Parathyroid adenoma (tissue), 2 donors: Measurements from ENCODE around the gene PCDHGC4.

Experiments used
- H2AFZ ChIP-seq: fragments of 300-600 bp; sonication (generic); one replicate; pipeline ENCODE4 v1.7.0; 2017; ENCODE audit warnings: antibody characterized with exemption, mild to moderate bottlenecking
- H3K27ac ChIP-seq: fragments of 300-600 bp; sonication (generic); one replicate; pipeline ENCODE4 v1.7.0; 2017
- H3K27me3 ChIP-seq: fragments of 300-600 bp; sonication (generic); one replicate; pipeline ENCODE4 v1.7.0; 2017; ENCODE audit warnings: low read length; ENCODE audit not compliant: control insufficient read depth, insufficient read depth
- H3K36me3 ChIP-seq: fragments of 300-600 bp; sonication (generic); one replicate; pipeline ENCODE4 v1.7.0; 2017; ENCODE audit warnings: low read length; ENCODE audit not compliant: control insufficient read depth, insufficient read depth
- H3K4me1 ChIP-seq: fragments of 300-600 bp; sonication (generic); one replicate; pipeline ENCODE4 v1.7.0; 2017; ENCODE audit warnings: control low read depth
- H3K4me2 ChIP-seq: fragments of 300-600 bp; sonication (generic); one replicate; pipeline ENCODE4 v1.7.0; 2017; ENCODE audit warnings: low read length
- H3K4me3 ChIP-seq: fragments of 300-600 bp; sonication (generic); one replicate; pipeline ENCODE4 v1.7.0; 2017; ENCODE audit warnings: low read depth, low read length
- H3K79me2 ChIP-seq: fragments of 300-600 bp; sonication (generic); one replicate; pipeline ENCODE4 v1.7.0; 2017; ENCODE audit warnings: control low read depth
- H3K9ac ChIP-seq: fragments of 300-600 bp; sonication (generic); one replicate; pipeline ENCODE4 v1.7.0; 2017; ENCODE audit warnings: mild to moderate bottlenecking
- H3K9me3 ChIP-seq: fragments of 300-600 bp; sonication (generic); one replicate; pipeline ENCODE4 v1.7.0; 2017; ENCODE audit warnings: low read length; ENCODE audit not compliant: control insufficient read depth
- TF ChIP-seq, protein P1 (sequence below): fragments of 300-600 bp; sonication (generic); IDR thresholded peaks from one replicate; pipeline ENCODE4 v1.7.0; 2017; ENCODE audit warnings: antibody characterized with exemption, mild to moderate bottlenecking
- donor health status: primary hyperparathyroidism.

Gene PCDHGC4

DNA sequence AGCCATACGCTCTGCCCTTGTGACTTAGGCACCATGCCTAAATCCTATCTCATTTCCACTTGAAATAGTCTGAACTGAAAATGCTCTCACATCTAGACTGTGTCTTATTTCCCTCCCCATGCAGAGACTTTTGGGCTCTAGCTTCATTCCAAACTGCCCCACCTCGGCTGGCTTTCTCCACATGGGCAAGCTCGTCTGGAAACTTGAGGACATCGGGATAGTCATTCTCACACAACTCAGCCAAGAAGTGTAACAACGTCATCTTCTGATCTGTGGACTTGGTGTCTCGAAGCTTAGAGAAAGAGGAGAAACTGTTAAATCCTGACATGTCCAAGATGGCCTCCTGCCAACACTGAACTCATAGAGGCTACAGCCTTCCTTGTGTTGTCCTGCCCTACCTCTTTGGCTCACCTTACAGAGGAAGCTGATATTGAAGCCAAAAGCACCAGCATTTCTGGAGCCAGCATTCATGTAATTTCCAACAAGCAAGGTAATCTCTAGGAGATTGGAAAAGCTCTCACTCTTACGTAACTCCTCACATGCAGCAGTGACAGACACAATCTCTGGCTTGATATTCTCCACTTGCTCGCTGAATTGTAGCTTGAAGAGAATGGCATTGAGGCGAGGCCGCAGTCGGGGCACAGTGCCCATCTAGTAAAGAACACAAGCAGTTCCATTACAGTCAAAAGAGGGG is 43.6 kb downstream of the PCDHGC4 start:
- H3K9me3 ChIP-seq, result no peaks in the 10 kb centered on the region
- H3K4me3 ChIP-seq, result no peak overlapping the region
- peak overlapping the region; percentile 18 for H3K4me2 ChIP-seq
- no peak overlapping the region for H3K9ac ChIP-seq
- H3K27ac ChIP-seq, result peak overlapping the region; percentile 98
- peak overlapping the region; percentile 78 for H2AFZ ChIP-seq
- TF ChIP-seq, protein P1, sequence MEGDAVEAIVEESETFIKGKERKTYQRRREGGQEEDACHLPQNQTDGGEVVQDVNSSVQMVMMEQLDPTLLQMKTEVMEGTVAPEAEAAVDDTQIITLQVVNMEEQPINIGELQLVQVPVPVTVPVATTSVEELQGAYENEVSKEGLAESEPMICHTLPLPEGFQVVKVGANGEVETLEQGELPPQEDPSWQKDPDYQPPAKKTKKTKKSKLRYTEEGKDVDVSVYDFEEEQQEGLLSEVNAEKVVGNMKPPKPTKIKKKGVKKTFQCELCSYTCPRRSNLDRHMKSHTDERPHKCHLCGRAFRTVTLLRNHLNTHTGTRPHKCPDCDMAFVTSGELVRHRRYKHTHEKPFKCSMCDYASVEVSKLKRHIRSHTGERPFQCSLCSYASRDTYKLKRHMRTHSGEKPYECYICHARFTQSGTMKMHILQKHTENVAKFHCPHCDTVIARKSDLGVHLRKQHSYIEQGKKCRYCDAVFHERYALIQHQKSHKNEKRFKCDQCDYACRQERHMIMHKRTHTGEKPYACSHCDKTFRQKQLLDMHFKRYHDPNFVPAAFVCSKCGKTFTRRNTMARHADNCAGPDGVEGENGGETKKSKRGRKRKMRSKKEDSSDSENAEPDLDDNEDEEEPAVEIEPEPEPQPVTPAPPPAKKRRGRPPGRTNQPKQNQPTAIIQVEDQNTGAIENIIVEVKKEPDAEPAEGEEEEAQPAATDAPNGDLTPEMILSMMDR, result no peak
- H3K4me1 ChIP-seq, result peaks cover 56% of the 10 kb centered on the region
- H3K27me3 ChIP-seq, result no peaks in the 10 kb centered on the region
- H3K79me2 ChIP-seq, result peaks cover 5% of the 10 kb centered on the region
- no peaks in the 10 kb centered on the region for H3K36me3 ChIP-seq

GRCh38 chr5:141529002-141529401 is 44.2 kb downstream of the PCDHGC4 start:
- H3K9ac ChIP-seq, result peak overlapping the region; percentile 15
- peaks cover 3% of the 10 kb centered on the region for H3K79me2 ChIP-seq
- TF ChIP-seq, protein P1, result no peak
- no peak overlapping the region for H3K4me3 ChIP-seq
- H3K27ac ChIP-seq, result peak overlapping the region; percentile 98
- H3K27me3 ChIP-seq, result no peaks in the 10 kb centered on the region
- peaks cover 53% of the 10 kb centered on the region for H3K4me1 ChIP-seq
- peak overlapping the region; percentile 18 for H3K4me2 ChIP-seq
- H2AFZ ChIP-seq, result peak overlapping the region; percentile 78
- H3K36me3 ChIP-seq, result no peaks in the 10 kb centered on the region
- no peaks in the 10 kb centered on the region for H3K9me3 ChIP-seq

GRCh38 chr5:141529873-141530272 is 45.0 kb downstream of the PCDHGC4 start:
- H3K9ac ChIP-seq, result no peak overlapping the region
- TF ChIP-seq, protein P1, result no peak
- H3K4me3 ChIP-seq, result no peak overlapping the region
- no peaks in the 10 kb centered on the region for H3K27me3 ChIP-seq
- peaks cover 47% of the 10 kb centered on the region for H3K4me1 ChIP-seq
- no peaks in the 10 kb centered on the region for H3K9me3 ChIP-seq
- H3K27ac ChIP-seq, result peak overlapping the region; percentile 98
- H2AFZ ChIP-seq, result peak overlapping the region; percentile 78
- no peaks in the 10 kb centered on the region for H3K79me2 ChIP-seq
- no peak overlapping the region for H3K4me2 ChIP-seq
- no peaks in the 10 kb centered on the region for H3K36me3 ChIP-seq

DNA sequence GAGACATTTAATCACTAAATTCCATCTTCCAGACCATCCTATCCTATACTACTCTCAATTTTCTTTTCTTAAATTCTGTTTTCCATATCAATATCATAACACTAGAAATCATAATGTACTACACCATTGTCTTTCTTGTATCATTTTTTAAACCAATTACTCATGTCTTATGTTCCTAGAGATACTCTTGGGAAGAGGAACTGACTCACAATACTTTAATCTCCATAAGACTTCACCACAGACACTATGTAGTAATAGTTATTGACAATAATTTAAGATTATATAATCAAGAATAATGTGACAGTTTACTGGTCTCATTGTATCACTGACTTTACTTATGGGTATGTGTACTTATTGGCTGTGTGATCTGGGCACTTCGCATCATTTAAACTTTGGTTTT is 47.9 kb downstream of the PCDHGC4 start:
- Histone ChIP-seq H3K27ac (no peak overlapping the region), H3K9me3 (no peaks in the 10 kb centered on the region), H3K79me2 (peaks cover 3% of the 10 kb centered on the region), H3K4me1 (peaks cover 29% of the 10 kb centered on the region), H3K4me3 (no peak overlapping the region), H2AFZ (no peak overlapping the region), H3K9ac (no peak overlapping the region), H3K36me3 (no peaks in the 10 kb centered on the region), H3K4me2 (no peak overlapping the region), H3K27me3 (no peaks in the 10 kb centered on the region)
- TF ChIP-seq, protein P1, result no peak

DNA sequence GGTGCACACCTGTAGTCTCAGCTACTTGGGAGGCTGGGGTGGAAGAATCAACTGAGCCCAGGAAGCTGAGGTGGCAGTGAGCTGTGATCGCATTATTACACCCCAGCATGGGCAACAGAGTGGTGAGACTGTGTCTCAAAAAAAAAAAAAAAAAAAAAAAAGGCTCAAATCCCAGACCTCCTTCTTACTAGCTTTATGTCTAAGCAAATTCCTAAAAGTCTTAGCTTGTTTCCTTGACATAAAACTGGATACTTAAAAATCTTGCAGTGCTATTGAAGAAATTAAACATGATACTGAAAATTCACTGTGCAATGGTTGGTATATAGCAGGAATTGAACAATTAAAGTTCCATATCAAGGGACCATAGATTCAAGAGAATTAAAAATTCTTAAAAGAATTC is 49.1 kb downstream of the PCDHGC4 start:
- no peak overlapping the region for H3K4me2 ChIP-seq
- H3K9ac ChIP-seq, result no peak overlapping the region
- TF ChIP-seq, protein P1, result no peak
- H3K36me3 ChIP-seq, result no peaks in the 10 kb centered on the region
- no peaks in the 10 kb centered on the region for H3K9me3 ChIP-seq
- H3K27me3 ChIP-seq, result no peaks in the 10 kb centered on the region
- H3K79me2 ChIP-seq, result peaks cover 12% of the 10 kb centered on the region
- no peak overlapping the region for H3K27ac ChIP-seq
- no peak overlapping the region for H3K4me3 ChIP-seq
- no peak overlapping the region for H2AFZ ChIP-seq
- H3K4me1 ChIP-seq, result peaks cover 17% of the 10 kb centered on the region
